HepG2 (cell line): ENCODE data around the gene ARHGAP10. TPM values are rescaled to one million over a fixed set of nuclear protein-coding genes. Genes with fewer than 3 reads are reported as not detected.

Source experiments
- ATAC-seq: fragments of 200-7000 bp; cut with Tn5 transposase; 3 replicates; pipeline ENCODE4 v1.9.1; 2020; ENCODE audit warnings: mild to moderate bottlenecking, moderate library complexity
- BruUV-seq: library from RNA; stranded (reverse); fragments of 400-500 nt; replicated peaks from 2 replicates; lab custom pipeline; 2021; lab: Mats Ljungman, UMichigan
- CTCF ChIA-PET: fragments of 300-600 bp; formaldehyde crosslinking; extraction: SDS; loops from one replicate; lab custom pipeline; 2021; ENCODE audit warnings: low total read pairs, inconsistent platforms, low intra/inter-chr PET ratio; lab: Yijun Ruan, JAX
- POLR2A ChIA-PET: fragments of 350-600 bp; sonication (Branson Sonifier 250); formaldehyde crosslinking; loops from one replicate; lab custom pipeline; 2020; ENCODE audit warnings: antibody characterized with exemption, inconsistent platforms; lab: Yijun Ruan, JAX
- DNase-seq: peaks from one replicate; pipeline ENCODE4 v3.0.0-alpha.2; 2015; ENCODE audit warnings: low spot score
- FAIRE-seq: peaks from 3 replicates; lab custom pipeline; 2011; peaks lifted over from hg19 to GRCh38; lab: Jason Lieb, UNC
- H2AFZ ChIP-seq: one replicate; pipeline ENCODE4 v1.6.1; 2011; ENCODE audit warnings: low read length, inconsistent platforms
- H3K27ac ChIP-seq: fragments of 300-600 bp; 3 replicates; pipeline ENCODE4 v1.8.0; 2011; ENCODE audit warnings: mixed run types, mild to moderate bottlenecking, mixed read lengths, low read length, inconsistent platforms; ENCODE audit not compliant: insufficient read depth; ENCODE audit errors: extremely low read length
- H3K27me3 ChIP-seq, 2 experiments: fragments of 200-600 bp in 1 of 2; 2 replicates in 1 of 2; 3 replicates in 1 of 2; pipeline versions ENCODE4 v1.6.0 to v1.8.0; 2011; ENCODE audit warnings: low read length in 2 of 2, mild to moderate bottlenecking in 2 of 2, moderate library complexity in 2 of 2, inconsistent platforms in 1 of 2; ENCODE audit not compliant: insufficient read depth in 2 of 2, control insufficient read depth in 1 of 2
- H3K36me3 ChIP-seq, 2 experiments: fragments of 200-600 bp in 1 of 2; replicated peaks in 1 of 2; 2 replicates in 1 of 2; 3 replicates in 1 of 2; pipeline versions ENCODE4 v1.5.1 to v1.8.0; 2011; ENCODE audit warnings: low read length in 2 of 2, inconsistent platforms in 1 of 2; ENCODE audit not compliant: insufficient read depth in 2 of 2, control insufficient read depth in 1 of 2
- H3K4me1 ChIP-seq: 2 replicates; pipeline ENCODE4 v1.5.1; 2012; ENCODE audit warnings: low read length, inconsistent platforms; ENCODE audit not compliant: insufficient read depth
- H3K4me2 ChIP-seq: 2 replicates; pipeline ENCODE4 v1.6.0; 2011; ENCODE audit warnings: low read depth, low read length, inconsistent platforms
- H3K4me3 ChIP-seq, 3 experiments: fragments of 200-600 bp in 1 of 3; sonication (generic), shearing (Covaris generic) in 1 of 3; replicated peaks in 1 of 3; 2 replicates each; pipeline ENCODE4 v1.5.1; 2011 to 2016; ENCODE audit warnings: low read length in 3 of 3, inconsistent platforms in 2 of 3, low read depth in 2 of 3, mild to moderate bottlenecking in 2 of 3, control low read depth in 1 of 3, mixed read lengths in 1 of 3; ENCODE audit not compliant: insufficient read depth in 1 of 3
- H3K79me2 ChIP-seq: one replicate; pipeline ENCODE4 v1.6.1; 2011; ENCODE audit warnings: low read length, inconsistent platforms; ENCODE audit not compliant: insufficient read depth
- H3K9ac ChIP-seq: 2 replicates; pipeline ENCODE4 v1.6.0; 2011; ENCODE audit warnings: mild to moderate bottlenecking, low read depth, low read length, inconsistent platforms; ENCODE audit not compliant: insufficient read depth
- H3K9me3 ChIP-seq: 2 replicates; pipeline ENCODE4 v1.5.1; 2012; ENCODE audit warnings: mild to moderate bottlenecking, low read length
- H4K20me1 ChIP-seq: 2 replicates; pipeline ENCODE4 v1.6.0; 2011; ENCODE audit warnings: inconsistent platforms, mild to moderate bottlenecking, low read length, moderate library complexity; ENCODE audit not compliant: insufficient read depth
- BRD4 ChIP-seq: sonication (generic); formaldehyde crosslinking; IDR thresholded peaks from 2 replicates; pipeline ENCODE4 v1.4.0; 2020; ENCODE audit warnings: missing genetic modification reagents
- CEBPB ChIP-seq: IDR thresholded peaks from 2 replicates; pipeline ENCODE4 v1.6.1; 2011; ENCODE audit warnings: low read depth, low read length, improper control_type of control experiment, borderline replicate concordance
- CENPX ChIP-seq: sonication (generic); formaldehyde crosslinking; IDR thresholded peaks from 2 replicates; pipeline ENCODE4 v1.9.0; 2021; ENCODE audit warnings: mild to moderate bottlenecking, missing genetic modification reagents, moderate library complexity
- HDAC2 ChIP-seq: sonication (generic); formaldehyde crosslinking; IDR thresholded peaks from 2 replicates; pipeline ENCODE4 v1.4.0; 2020; ENCODE audit warnings: missing genetic modification reagents
- HNRNPK ChIP-seq: fragments of 200-400 bp; formaldehyde crosslinking; IDR thresholded peaks from 2 replicates; pipeline ENCODE4 v1.6.1; 2018; ENCODE audit warnings: low read length, low read depth, moderate library complexity, mild to moderate bottlenecking; ENCODE audit not compliant: poor library complexity, severe bottlenecking
- MIER3 ChIP-seq: IDR thresholded peaks from 2 replicates; pipeline ENCODE4 v1.6.1; 2016; ENCODE audit warnings: missing compliant biosample characterization, borderline replicate concordance
- NRL ChIP-seq: sonication (generic); formaldehyde crosslinking; IDR thresholded peaks from 2 replicates; pipeline ENCODE4 v1.5.0; 2020; ENCODE audit warnings: missing genetic modification reagents, mild to moderate bottlenecking, moderate library complexity, borderline replicate concordance
- PATZ1 ChIP-seq: sonication (generic); formaldehyde crosslinking; IDR thresholded peaks from 2 replicates; pipeline ENCODE4 v1.4.0; 2020; ENCODE audit warnings: missing genetic modification reagents
- RARA ChIP-seq: IDR thresholded peaks from 2 replicates; pipeline ENCODE4 v1.6.1; 2016; ENCODE audit warnings: missing genetic modification reagents, missing compliant biosample characterization
- RBFOX2 ChIP-seq: fragments of 200-400 bp; formaldehyde crosslinking; IDR thresholded peaks from 2 replicates; pipeline ENCODE4 v1.6.1; 2017; ENCODE audit warnings: low read depth, mild to moderate bottlenecking, low read length
- SNAPC2 ChIP-seq: sonication (generic); formaldehyde crosslinking; IDR thresholded peaks from 2 replicates; pipeline ENCODE4 v1.8.1; 2022; ENCODE audit warnings: mild to moderate bottlenecking, missing genetic modification reagents
- XBP1 ChIP-seq: sonication (generic); formaldehyde crosslinking; IDR thresholded peaks from 2 replicates; pipeline ENCODE4 v1.5.0; 2020; ENCODE audit warnings: missing genetic modification reagents
- YEATS4 ChIP-seq: sonication (generic); formaldehyde crosslinking; IDR thresholded peaks from 2 replicates; pipeline ENCODE4 v1.4.0; 2020; ENCODE audit warnings: missing genetic modification reagents, borderline replicate concordance
- ZMYM3 ChIP-seq: sonication (generic); formaldehyde crosslinking; IDR thresholded peaks from 2 replicates; pipeline ENCODE4 v1.5.1; 2020; ENCODE audit warnings: mild to moderate bottlenecking, missing genetic modification reagents
- ZNF136 ChIP-seq: sonication (generic); formaldehyde crosslinking; IDR thresholded peaks from 2 replicates; pipeline ENCODE4 v1.8.1; 2022; ENCODE audit warnings: low read depth, mild to moderate bottlenecking, moderate library complexity, missing genetic modification reagents
- ZNF18 ChIP-seq: sonication (generic); formaldehyde crosslinking; IDR thresholded peaks from 2 replicates; pipeline ENCODE4 v1.8.0; 2022; ENCODE audit warnings: mild to moderate bottlenecking, missing genetic modification reagents; ENCODE audit not compliant: insufficient replicate concordance
- ZNF383 ChIP-seq: sonication (generic); formaldehyde crosslinking; IDR thresholded peaks from 2 replicates; pipeline ENCODE4 v1.4.0; 2020; ENCODE audit warnings: missing genetic modification reagents, mild to moderate bottlenecking, borderline replicate concordance
- ZNF782 ChIP-seq: sonication (generic); formaldehyde crosslinking; IDR thresholded peaks from 2 replicates; pipeline ENCODE4 v1.4.0; 2020; ENCODE audit warnings: missing genetic modification reagents, mild to moderate bottlenecking, borderline replicate concordance
- WGBS: methylation state at CpG from one replicate; pipeline ENCODE4 v1.1.6; 2017; ENCODE audit warnings: low lambda C conversion rate; 5-methylcytosine and 5-hydroxymethylcytosine counted together
- in situ Hi-C: cut with HindIII; loops from 2 replicates; pipeline ENCODE4 v1.10.0; 2017; ENCODE audit warnings: low pct_unique_long_range_greater_than_20kb; ENCODE audit not compliant: extremely low pct_ligation_motif_present
- intact Hi-C: fragments of 100-400 bp; cut with micrococcal nuclease; formaldehyde crosslinking; loops from one replicate; pipeline ENCODE4 v1.10.0; 2022; ENCODE audit not compliant: unreplicated experiment
- polyA plus RNA-seq, 8 experiments: library from polyadenylated mRNA; depleted of rRNA in 3 of 8; stranded (reverse) in 7 of 8; unstranded in 1 of 8; fragments of >200 nt; fragmentation: Illumina TruSeq in 4 of 8; extraction: Trizol in 4 of 8; gene quantifications; 2 replicates each; pipeline versions ENCODE4 v1.2.1 to v1.2.3, GENCODE V29; 2011 to 2016; ENCODE audit warnings: low read depth in 4 of 8, missing spikeins in 1 of 8, mixed read lengths in 1 of 8; ENCODE audit not compliant: insufficient read depth in 1 of 8
- total RNA-seq, 5 experiments: library from RNA; depleted of rRNA; stranded (reverse); fragments of >200 nt; fragmentation: Illumina TruSeq; extraction: Trizol; gene quantifications; 2 replicates each; pipeline ENCODE4 v1.2.3, GENCODE V29; 2016; ENCODE audit warnings: low read depth in 1 of 5

The ARHGAP10 gene
- total and polyA plus RNA-seq, 2 of the 13 experiments (the other 11 are each of a cell fraction or from before 2014, with no cell fraction given), result 0.45 to 1.6 TPM

DNA sequence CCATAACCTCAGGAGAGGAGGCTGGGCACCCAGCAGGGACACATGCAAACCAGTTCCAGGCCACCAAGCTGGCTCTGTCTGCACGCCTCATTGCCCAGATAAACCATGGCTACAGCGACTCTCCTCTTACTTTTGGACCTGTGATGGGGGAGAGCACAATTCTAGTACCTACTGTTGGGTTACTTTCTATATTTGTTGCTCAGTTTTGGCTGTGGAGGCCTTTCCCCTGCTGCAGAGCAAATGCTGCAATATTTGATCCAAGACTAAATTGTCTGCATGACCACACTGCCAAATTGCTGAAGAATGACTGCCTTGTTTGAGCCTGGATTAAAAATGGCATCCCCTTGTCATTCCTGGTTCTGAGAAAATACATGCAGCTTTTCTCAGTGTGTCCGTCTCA lies 253.5 kb downstream of the ARHGAP10 start (continued):
- TF ChIP-seq ZNF18 (CRISPR knock-in tag), result no peak
- TF ChIP-seq ZMYM3 (CRISPR knock-in tag), result no peak
- TF ChIP-seq NRL, result no peak

GRCh38 chr4:147987252-147987651 lies 255.4 kb downstream of the ARHGAP10 start:
- WGBS, result 62% methylated on average over 4 of the region's 4 CpGs
- POLR2A ChIA-PET, result no interaction called here
- H3K9ac ChIP-seq, result no peak overlapping the region
- in situ Hi-C loops (loop anchor here (10.0 kb wide), 1 partner anchor 1278 kb away; no protein-coding TSS in a partner anchor), intact Hi-C loops (no loop called here)
- CTCF ChIA-PET, result no interaction called here
- H3K36me3 ChIP-seq, result no peaks in the 10 kb centered on the region
- BruUV-seq, result no TSS peak
- H3K4me1 ChIP-seq, result no peaks in the 10 kb centered on the region
- FAIRE-seq, result no peak
- H3K4me3 ChIP-seq, result no peak overlapping the region
- no peaks in the 10 kb centered on the region; a peak in 1 of 5 replicates for H3K27me3 ChIP-seq
- no peaks in the 10 kb centered on the region for H3K79me2 ChIP-seq
- no peak overlapping the region for H3K4me2 ChIP-seq
- H2AFZ ChIP-seq, result no peak overlapping the region
- H4K20me1 ChIP-seq, result no peaks in the 10 kb centered on the region; the same call in 1 of the 2 replicates
- H3K27ac ChIP-seq, result no peak overlapping the region
- no peaks in the 10 kb centered on the region for H3K9me3 ChIP-seq
- no peak for DNase-seq
- ATAC-seq, result no peak
- TF ChIP-seq MIER3 (CRISPR knock-in tag), result no peak
- TF ChIP-seq ZNF383 (CRISPR knock-in tag), result no peak
- TF ChIP-seq RARA (CRISPR knock-in tag), result no peak
- TF ChIP-seq SNAPC2 (CRISPR knock-in tag), result no peak
- TF ChIP-seq ZNF782 (CRISPR knock-in tag), result no peak
- no peak for TF ChIP-seq BRD4 (CRISPR knock-in tag)
- TF ChIP-seq ZNF136 (CRISPR knock-in tag), result no peak
- TF ChIP-seq PATZ1 (CRISPR knock-in tag), result no peak
- no peak for TF ChIP-seq YEATS4 (CRISPR knock-in tag)
- TF ChIP-seq XBP1 (CRISPR knock-in tag), result no peak
- no peak for TF ChIP-seq RBFOX2
- TF ChIP-seq CENPX (CRISPR knock-in tag), result no peak
- TF ChIP-seq HNRNPK, result no peak
- TF ChIP-seq CEBPB, result no peak
- TF ChIP-seq HDAC2 (CRISPR knock-in tag), result no peak
